Sigmoid colon (tissue), 4 donors: ENCODE results near the gene GDPD3.

Experiments used
- CTCF ChIP-seq, 4 experiments: fragments of 450-650 bp in 3 of 4; fragments of 200-600 bp in 1 of 4; IDR thresholded peaks; one replicate each; pipeline ENCODE4 v1.5.1; 2016 to 2019; ENCODE audit warnings: antibody characterized with exemption in 4 of 4, mild to moderate bottlenecking in 3 of 4, moderate library complexity in 2 of 4
- EP300 ChIP-seq, 4 donors: sonication (generic); formaldehyde crosslinking; IDR thresholded peaks; one replicate each; pipeline ENCODE4 v1.6.1; 2017; ENCODE audit warnings: antibody characterized with exemption in 4 of 4
- POLR2A ChIP-seq, 2 donors: fragments of 450-650 bp; IDR thresholded peaks; one replicate each; pipeline ENCODE4 v1.6.1; 2016; ENCODE audit warnings: antibody characterized with exemption in 2 of 2, mild to moderate bottlenecking in 2 of 2, moderate library complexity in 2 of 2

GRCh38 chr16:30124985-30125379 lies 11.6 kb upstream of the GDPD3 start:
- TF ChIP-seq CTCF (IDR thresholded peaks at IDR 0.05) (no peak), POLR2A (IDR thresholded peaks at IDR 0.05) (no peak), EP300 (IDR thresholded peaks at IDR 0.05) (no peak)
